GM20000 (cell line): ENCODE data around the gene FRMPD2.
"Not testable (repeated sequence)": the region's sequence is repeated elsewhere in the genome, so short reads cannot be mapped to it uniquely, and the experiment has no call there.

Experiments
- DNase-seq: peaks from one replicate; pipeline ENCODE4 v3.0.0; 2012; ENCODE audit warnings: low spot score
- TF ChIP-seq, protein P1 (sequence below): IDR thresholded peaks from 2 replicates; pipeline ENCODE4 v1.5.1; 2012; ENCODE audit warnings: mild to moderate bottlenecking, control low read depth; ENCODE audit errors: extremely low read depth, missing control alignments

FRMPD2 gene

GRCh38 chr10:48184224-48184623 lies 90.3 kb downstream of the FRMPD2 start:
- no peak for DNase-seq
- TF ChIP-seq, protein P1, sequence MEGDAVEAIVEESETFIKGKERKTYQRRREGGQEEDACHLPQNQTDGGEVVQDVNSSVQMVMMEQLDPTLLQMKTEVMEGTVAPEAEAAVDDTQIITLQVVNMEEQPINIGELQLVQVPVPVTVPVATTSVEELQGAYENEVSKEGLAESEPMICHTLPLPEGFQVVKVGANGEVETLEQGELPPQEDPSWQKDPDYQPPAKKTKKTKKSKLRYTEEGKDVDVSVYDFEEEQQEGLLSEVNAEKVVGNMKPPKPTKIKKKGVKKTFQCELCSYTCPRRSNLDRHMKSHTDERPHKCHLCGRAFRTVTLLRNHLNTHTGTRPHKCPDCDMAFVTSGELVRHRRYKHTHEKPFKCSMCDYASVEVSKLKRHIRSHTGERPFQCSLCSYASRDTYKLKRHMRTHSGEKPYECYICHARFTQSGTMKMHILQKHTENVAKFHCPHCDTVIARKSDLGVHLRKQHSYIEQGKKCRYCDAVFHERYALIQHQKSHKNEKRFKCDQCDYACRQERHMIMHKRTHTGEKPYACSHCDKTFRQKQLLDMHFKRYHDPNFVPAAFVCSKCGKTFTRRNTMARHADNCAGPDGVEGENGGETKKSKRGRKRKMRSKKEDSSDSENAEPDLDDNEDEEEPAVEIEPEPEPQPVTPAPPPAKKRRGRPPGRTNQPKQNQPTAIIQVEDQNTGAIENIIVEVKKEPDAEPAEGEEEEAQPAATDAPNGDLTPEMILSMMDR = no peak

DNA sequence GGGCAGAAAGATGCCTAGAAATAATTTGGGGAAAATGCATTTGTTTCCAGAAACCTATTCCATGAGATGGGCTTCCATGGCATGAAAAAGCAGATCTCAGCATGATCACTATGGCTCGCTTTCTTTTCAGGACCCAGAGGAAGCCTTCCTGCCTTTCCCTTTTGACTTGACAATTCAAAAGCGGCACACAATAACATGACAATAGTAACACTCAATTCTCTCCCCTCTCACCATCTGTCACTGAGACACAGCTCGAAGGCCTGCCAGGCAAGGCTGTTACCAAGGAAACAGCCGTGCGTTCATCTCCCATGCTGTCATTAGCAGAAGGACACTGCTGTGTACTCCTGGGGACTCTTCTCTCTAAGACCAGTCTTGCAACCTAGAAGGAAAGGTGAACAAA lies 101.8 kb downstream of the FRMPD2 start:
- not testable (repeated sequence) for DNase-seq

DNA sequence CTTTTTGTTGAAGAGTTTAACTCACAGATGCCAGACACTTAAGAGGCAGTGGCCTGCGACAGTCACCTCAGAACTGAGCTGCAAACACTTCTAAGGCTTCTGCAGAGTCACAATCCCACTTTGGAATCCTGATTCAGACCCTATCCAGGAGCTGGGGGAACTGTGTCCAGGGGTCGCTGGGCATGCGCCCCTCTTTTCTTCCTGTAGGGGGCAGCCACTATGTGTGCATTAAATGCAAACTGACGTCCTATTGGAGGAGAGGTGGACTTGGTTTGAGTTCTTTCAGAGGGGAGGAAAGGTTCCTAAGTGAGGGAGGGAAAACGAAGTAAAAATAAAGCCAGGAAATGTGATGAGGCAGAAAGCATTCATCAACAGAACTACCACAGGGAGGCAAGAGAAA lies 113.8 kb downstream of the FRMPD2 start:
- not testable (repeated sequence) for DNase-seq

GRCh38 chr10:48160163-48160562 lies 114.3 kb downstream of the FRMPD2 start:
- not testable (repeated sequence) for DNase-seq

GRCh38 chr10:48154211-48155140 lies 120.0 kb downstream of the FRMPD2 start:
- DNase-seq = not testable (repeated sequence)

GRCh38 chr10:48147643-48148042 lies 126.9 kb downstream of the FRMPD2 start:
- not testable (repeated sequence) for DNase-seq

GRCh38 chr10:48143721-48144642 lies 130.5 kb downstream of the FRMPD2 start:
- DNase-seq = not testable (repeated sequence)

- DNase-seq = not testable (repeated sequence)
Measured at GRCh38 chr10:48140949-48141348, 133.5 kb downstream of the FRMPD2 start.

GRCh38 chr10:48139953-48140850 lies 134.3 kb downstream of the FRMPD2 start:
- DNase-seq = not testable (repeated sequence)

DNA sequence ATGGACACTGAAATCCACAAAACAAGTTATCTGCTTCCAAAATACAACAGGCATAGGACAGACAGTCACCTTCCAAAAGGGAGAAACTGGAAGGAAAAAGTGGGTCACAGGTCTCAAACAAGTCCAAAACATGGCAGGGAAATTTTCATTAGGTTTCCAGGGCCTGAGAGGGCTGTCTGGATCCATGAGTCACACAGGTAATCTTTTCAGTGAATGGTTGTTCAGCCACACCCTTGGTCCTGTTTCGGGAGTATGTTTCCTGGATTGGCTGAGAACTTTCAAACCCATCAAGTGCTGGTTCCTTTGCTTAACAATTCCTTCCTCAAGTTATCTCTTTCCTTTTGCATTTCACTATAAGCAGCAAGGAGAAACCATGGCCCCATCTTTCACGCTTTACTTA lies 145.5 kb downstream of the FRMPD2 start:
- not testable (repeated sequence) for DNase-seq

- not testable (repeated sequence) for DNase-seq
Measured at GRCh38 chr10:48126251-48126650, 148.2 kb downstream of the FRMPD2 start.

DNA sequence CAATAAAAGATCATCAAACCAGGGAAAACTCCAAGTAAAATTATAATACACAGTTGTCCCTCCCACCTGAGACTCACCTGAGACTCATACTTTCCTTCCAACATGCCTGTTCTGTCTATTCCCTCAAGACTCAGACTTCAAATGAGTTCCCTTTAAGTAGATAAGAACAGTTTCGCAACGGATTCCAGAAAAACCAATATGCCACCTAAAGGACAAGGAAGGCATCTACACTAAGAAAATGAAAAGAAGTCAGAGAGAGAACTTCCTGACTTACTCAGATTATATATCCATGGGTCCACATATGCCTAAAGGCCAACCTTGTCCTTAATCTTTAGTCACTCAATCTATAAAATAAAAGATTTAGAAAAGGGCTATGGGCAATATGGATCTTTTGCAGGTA lies 148.9 kb downstream of the FRMPD2 start:
- DNase-seq = not testable (repeated sequence)

- DNase-seq = not testable (repeated sequence)
Measured at GRCh38 chr10:48122618-48123017, 151.9 kb downstream of the FRMPD2 start.

DNA sequence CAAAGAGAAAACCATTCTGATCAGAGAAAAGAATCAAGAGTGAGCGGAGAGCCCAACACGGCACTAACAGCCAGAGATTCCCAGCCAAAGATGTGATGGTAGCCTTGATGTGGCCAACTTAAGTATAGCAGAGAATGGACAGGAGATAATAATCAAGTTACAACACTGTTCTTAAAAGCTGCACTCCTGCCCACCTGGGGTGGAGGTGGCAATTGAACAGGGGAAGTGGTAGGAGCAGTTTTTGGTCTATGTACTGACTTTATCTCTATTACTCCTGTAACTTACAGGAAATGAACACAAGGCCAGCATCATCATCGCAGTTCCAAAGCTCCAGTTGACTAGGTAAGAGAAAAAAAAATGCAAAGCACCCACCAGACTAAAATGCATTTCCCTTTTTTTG lies 164.2 kb downstream of the FRMPD2 start:
- DNase-seq = not testable (repeated sequence)
